B cell (primary cell): Measurements from ENCODE around the gene NEURL2. TPM values are rescaled to one million over a fixed set of nuclear protein-coding genes. Genes with fewer than 3 reads are reported as not detected.

Experiments
- ATAC-seq: fragments of 200-7000 bp; cut with Tn5 transposase; one replicate; pipeline ENCODE4 v1.10.0; 2021; ENCODE audit warnings: low read depth, mild to moderate bottlenecking, moderate number of reproducible peaks, moderate library complexity
- CTCF ChIA-PET: fragments of 350-600 bp; sonication (Branson Sonifier 250); formaldehyde crosslinking; loops from one replicate; lab custom pipeline; 2021; ENCODE audit warnings: antibody characterized with exemption, inconsistent platforms; lab: Charles Lee
- POLR2A ChIA-PET: fragments of 350-600 bp; sonication (Branson Sonifier 250); formaldehyde crosslinking; loops from one replicate; lab custom pipeline; 2021; ENCODE audit warnings: antibody characterized with exemption; lab: Charles Lee
- DNase-seq: peaks from one replicate; pipeline ENCODE4 v3.0.0; 2013
- H2AFZ ChIP-seq: 2 replicates; pipeline ENCODE4 v1.6.1; 2012; ENCODE audit warnings: mild to moderate bottlenecking, low read depth, low read length; ENCODE audit not compliant: insufficient read depth, poor library complexity, severe bottlenecking
- H3K27ac ChIP-seq, 2 donors: 1 replicate in 1 of 2; 2 replicates in 1 of 2; pipeline ENCODE4 v1.5.1; 2012 to 2013; ENCODE audit warnings: low read length in 2 of 2, mild to moderate bottlenecking in 2 of 2, moderate library complexity in 1 of 2
- H3K27me3 ChIP-seq, 4 experiments: fragments of 200-600 bp in 1 of 4; sonication (generic) in 1 of 4; replicated peaks in 1 of 4; 1 replicate in 2 of 4; 2 replicates in 2 of 4; pipeline versions ENCODE4 v1.6.1 to v1.7.0; 2013 to 2016; ENCODE audit warnings: low read length in 3 of 4, mild to moderate bottlenecking in 2 of 4, mixed read lengths in 1 of 4, moderate library complexity in 1 of 4; ENCODE audit not compliant: insufficient read depth in 4 of 4, control insufficient read depth in 3 of 4; ENCODE audit errors: control extremely low read depth in 1 of 4
- H3K36me3 ChIP-seq, 2 experiments: replicated peaks in 1 of 2; 1 replicate in 1 of 2; 2 replicates in 1 of 2; pipeline versions ENCODE4 v1.6.1 to v1.7.1; 2013; ENCODE audit warnings: low read length in 1 of 2; ENCODE audit not compliant: insufficient read depth in 2 of 2, control insufficient read depth in 1 of 2; ENCODE audit errors: control extremely low read depth in 1 of 2, extremely low read depth in 1 of 2
- H3K4me1 ChIP-seq, 2 donors: fragments of 200-600 bp in 1 of 2; sonication (generic) in 1 of 2; 1 replicate in 1 of 2; 2 replicates in 1 of 2; pipeline versions ENCODE4 v1.5.1 to v1.6.1; 2013 to 2017; ENCODE audit warnings: low read length in 2 of 2; ENCODE audit not compliant: control insufficient read depth in 2 of 2, insufficient read depth in 2 of 2
- H3K4me2 ChIP-seq: replicated peaks from 2 replicates; pipeline ENCODE3; 2012; ENCODE audit warnings: mild to moderate bottlenecking, low read depth, low read length; ENCODE audit not compliant: poor library complexity, severe bottlenecking
- H3K4me3 ChIP-seq, 5 experiments: fragments of 200-600 bp in 1 of 5; sonication (generic) in 1 of 5; 1 replicate in 3 of 5; 2 replicates in 2 of 5; pipeline versions ENCODE4 v1.5.1 to v1.7.0; 2011 to 2016; ENCODE audit warnings: low read length in 4 of 5, mild to moderate bottlenecking in 4 of 5, low read depth in 2 of 5, control low read depth in 1 of 5, moderate library complexity in 1 of 5; ENCODE audit not compliant: insufficient read depth in 1 of 5; ENCODE audit errors: control extremely low read depth in 1 of 5, extremely low read depth in 1 of 5
- H3K79me2 ChIP-seq: fragments of 200-600 bp; sonication (generic); one replicate; pipeline ENCODE4 v1.6.0; 2016; ENCODE audit warnings: low read length; ENCODE audit not compliant: control insufficient read depth, insufficient read depth
- H3K9ac ChIP-seq: fragments of 200-600 bp; sonication (generic); 2 replicates; pipeline ENCODE4 v1.6.1; 2017; ENCODE audit warnings: mild to moderate bottlenecking, low read length, moderate library complexity
- H3K9me3 ChIP-seq, 3 donors: one replicate each; pipeline versions ENCODE4 v1.6.1 to v1.7.1; 2013; ENCODE audit warnings: low read length in 2 of 3; ENCODE audit not compliant: control insufficient read depth in 2 of 3, insufficient read depth in 1 of 3; ENCODE audit errors: control extremely low read depth in 1 of 3
- H4K20me1 ChIP-seq: 2 replicates; pipeline ENCODE4 v1.6.0; 2012; ENCODE audit warnings: mild to moderate bottlenecking, low read length; ENCODE audit not compliant: insufficient read depth, control insufficient read depth, poor library complexity, severe bottlenecking
- H3K27ac Mint-ChIP-seq: one replicate; pipeline ENCODE4 v1.8.0; 2021; ENCODE audit warnings: mixed read lengths
- H3K27me3 Mint-ChIP-seq: one replicate; pipeline ENCODE4 v1.8.0; 2021; ENCODE audit warnings: mixed read lengths
- H3K4me1 Mint-ChIP-seq: one replicate; pipeline ENCODE4 v1.8.0; 2021; ENCODE audit warnings: mixed read lengths
- H3K4me3 Mint-ChIP-seq: one replicate; pipeline ENCODE4 v1.8.0; 2021; ENCODE audit warnings: mixed read lengths
- H3K9me3 Mint-ChIP-seq: one replicate; pipeline ENCODE4 v1.8.0; 2022; ENCODE audit warnings: mixed read lengths; ENCODE audit not compliant: insufficient read depth
- EZH2 ChIP-seq: IDR thresholded peaks from 2 replicates; pipeline ENCODE4 v1.6.1; 2012; ENCODE audit warnings: borderline replicate concordance, low read depth, mild to moderate bottlenecking, moderate library complexity, low read length; ENCODE audit not compliant: insufficient read depth, poor library complexity, severe bottlenecking
- WGBS: methylation state at CpG from one replicate; pipeline ENCODE4 v1.1.5; 2013; ENCODE audit warnings: missing lambda C conversion rate; ENCODE audit not compliant: insufficient coverage; 5-methylcytosine and 5-hydroxymethylcytosine counted together
- intact Hi-C: fragments of 100-400 bp; cut with micrococcal nuclease; formaldehyde crosslinking; loops from one replicate; pipeline ENCODE4 v1.10.0; 2022
- polyA plus RNA-seq: library from polyadenylated mRNA; depleted of rRNA; stranded (reverse); fragments of >200 nt; gene quantifications from 2 replicates; pipeline ENCODE4 v1.2.3, GENCODE V29; 2012
- total RNA-seq, 2 donors: library from RNA; stranded (reverse); fragments of 120-200 nt in 1 of 2; gene quantifications; 1 replicate in 1 of 2; 2 replicates in 1 of 2; pipeline versions ENCODE4 v1.2.3 to v1.2.4, GENCODE V29; 2013 to 2022
- TF ChIP-seq, protein P1 (sequence below): fragments of 200-600 bp; IDR thresholded peaks from one replicate; pipeline ENCODE4 v1.8.0; 2022; ENCODE audit warnings: antibody characterized with exemption, mild to moderate bottlenecking

Gene NEURL2
- total and polyA plus RNA-seq, 2 donors (not counting 1 experiment from before 2014, with no cell fraction given), result 3.3 to 5.4 TPM

GRCh38 chr20:45886590-45887345 is 4.2 kb downstream of the NEURL2 start:
- no peaks in the 10 kb centered on the region for H3K27me3 Mint-ChIP-seq
- Histone ChIP-seq H3K4me3 (no peak overlapping the region), H2AFZ (no peak overlapping the region), H3K4me2 (no peak overlapping the region), H3K27me3 (no peaks in the 10 kb centered on the region), H3K36me3 (peaks cover 0 to 37% of the 10 kb centered on the region in 2 experiments), H4K20me1 (no peaks in the 10 kb centered on the region), H3K4me1 (peaks cover 9 to 22% of the 10 kb centered on the region in 2 donors), H3K79me2 (peaks cover 33% of the 10 kb centered on the region), H3K9me3 (no peaks in the 10 kb centered on the region), H3K27ac (no peak overlapping the region), H3K9ac (no peak overlapping the region)
- ATAC-seq (no peak), DNase-seq (no peak)
- H3K4me1 Mint-ChIP-seq, result peaks cover 37% of the 10 kb centered on the region
- TF ChIP-seq, protein P1, sequence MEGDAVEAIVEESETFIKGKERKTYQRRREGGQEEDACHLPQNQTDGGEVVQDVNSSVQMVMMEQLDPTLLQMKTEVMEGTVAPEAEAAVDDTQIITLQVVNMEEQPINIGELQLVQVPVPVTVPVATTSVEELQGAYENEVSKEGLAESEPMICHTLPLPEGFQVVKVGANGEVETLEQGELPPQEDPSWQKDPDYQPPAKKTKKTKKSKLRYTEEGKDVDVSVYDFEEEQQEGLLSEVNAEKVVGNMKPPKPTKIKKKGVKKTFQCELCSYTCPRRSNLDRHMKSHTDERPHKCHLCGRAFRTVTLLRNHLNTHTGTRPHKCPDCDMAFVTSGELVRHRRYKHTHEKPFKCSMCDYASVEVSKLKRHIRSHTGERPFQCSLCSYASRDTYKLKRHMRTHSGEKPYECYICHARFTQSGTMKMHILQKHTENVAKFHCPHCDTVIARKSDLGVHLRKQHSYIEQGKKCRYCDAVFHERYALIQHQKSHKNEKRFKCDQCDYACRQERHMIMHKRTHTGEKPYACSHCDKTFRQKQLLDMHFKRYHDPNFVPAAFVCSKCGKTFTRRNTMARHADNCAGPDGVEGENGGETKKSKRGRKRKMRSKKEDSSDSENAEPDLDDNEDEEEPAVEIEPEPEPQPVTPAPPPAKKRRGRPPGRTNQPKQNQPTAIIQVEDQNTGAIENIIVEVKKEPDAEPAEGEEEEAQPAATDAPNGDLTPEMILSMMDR, result no peak
- no peak for TF ChIP-seq EZH2
- H3K27ac Mint-ChIP-seq, result no peak overlapping the region
- no peaks in the 10 kb centered on the region for H3K9me3 Mint-ChIP-seq
- POLR2A ChIA-PET, result no interaction called here
- intact Hi-C loops, result no loop called here
- no peak overlapping the region for H3K4me3 Mint-ChIP-seq
- WGBS, result 99% methylated on average over 14 of the region's 19 CpGs
- CTCF ChIA-PET, result no interaction called here

GRCh38 chr20:45883100-45883469 is 7.9 kb downstream of the NEURL2 start:
- Histone ChIP-seq H3K36me3 (peaks cover 0 to 42% of the 10 kb centered on the region in 2 experiments), H3K27me3 (no peaks in the 10 kb centered on the region), H4K20me1 (no peaks in the 10 kb centered on the region), H3K4me3 (no peak overlapping the region), H3K9me3 (no peaks in the 10 kb centered on the region), H3K9ac (no peak overlapping the region), H3K4me2 (no peak overlapping the region), H2AFZ (no peak overlapping the region), H3K4me1 (peaks cover 3 to 19% of the 10 kb centered on the region in 2 donors), H3K79me2 (peaks cover 36% of the 10 kb centered on the region), H3K27ac (no peak overlapping the region)
- Mint-ChIP-seq H3K4me1 (peaks cover 33% of the 10 kb centered on the region), H3K9me3 (no peaks in the 10 kb centered on the region), H3K27me3 (no peaks in the 10 kb centered on the region), H3K4me3 (peak overlapping the region; percentile 73), H3K27ac (peak overlapping the region; percentile 65)
- 95% methylated on average over 9 of the region's 9 CpGs for WGBS
- intact Hi-C loops, result no loop called here
- DNase-seq (no peak), ATAC-seq (no peak)
- CTCF ChIA-PET, result no interaction called here
- no peak for TF ChIP-seq EZH2
- TF ChIP-seq, protein P1, result no peak
- POLR2A ChIA-PET, result interaction anchor here (1.1 to 3.6 kb wide), 2 partner anchors 27 to 51 kb away, joined by 4 to 19 read pairs; partner anchors contain the start of gene PCIF1
